ENCODE data around the gene TEC.

TEC gene

GRCh38 chr4:48153791-48154550 lies 115.7 kb downstream of the TEC start:
- DNase-seq = no peak

GRCh38 chr4:48152259-48152658 lies 117.4 kb downstream of the TEC start:
- no peak for DNase-seq

- DNase-seq = no peak
Measured at GRCh38 chr4:48149827-48150370, 119.7 kb downstream of the TEC start.

- no peak for DNase-seq
Measured at GRCh38 chr4:48147621-48148020, 122.0 kb downstream of the TEC start.

GRCh38 chr4:48141048-48141447 lies 128.6 kb downstream of the TEC start:
- peak; percentile 48 for DNase-seq

DNA sequence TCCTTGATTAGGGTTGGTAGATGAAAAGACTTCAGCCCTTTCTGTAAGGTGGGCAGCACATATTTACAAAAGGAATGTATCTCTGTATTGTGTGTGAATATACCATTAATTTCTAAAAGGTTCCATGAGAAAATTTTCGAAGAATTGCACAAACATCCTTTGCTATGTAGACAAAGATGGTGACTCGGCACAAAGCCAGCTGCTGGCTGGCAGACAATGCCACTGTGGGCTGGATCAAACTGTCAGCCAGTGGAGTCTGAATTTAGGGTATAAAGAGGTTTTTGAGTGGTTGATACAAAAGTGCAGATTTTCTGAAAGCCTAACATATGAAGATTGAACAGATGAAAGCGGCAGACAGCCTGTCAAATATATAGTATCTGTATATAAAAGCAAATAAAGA lies 129.9 kb downstream of the TEC start:
- no peak for DNase-seq

GRCh38 chr4:48138936-48139335 lies 130.7 kb downstream of the TEC start:
- DNase-seq = no peak

DNA sequence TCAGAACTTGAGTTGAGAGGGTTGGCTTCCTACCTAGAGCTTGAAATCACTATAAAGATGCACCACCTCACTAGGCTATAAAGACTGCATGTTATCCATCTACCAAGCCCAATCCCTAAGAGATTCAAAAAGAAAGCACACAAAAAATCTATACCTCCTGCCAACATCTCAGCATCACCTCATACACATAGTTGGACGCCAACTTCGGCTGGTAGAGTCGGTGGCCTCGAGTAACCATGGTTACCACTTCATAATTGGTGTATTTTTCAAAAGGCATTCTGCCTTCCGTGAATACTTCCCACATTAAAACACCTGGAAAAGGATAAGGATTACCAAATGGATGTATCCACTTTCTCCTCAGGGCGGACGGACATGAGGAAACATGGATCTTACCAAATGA lies 131.1 kb downstream of the TEC start:
- no peak for DNase-seq

GRCh38 chr4:48137846-48138245 lies 131.8 kb downstream of the TEC start:
- no peak for DNase-seq

DNA sequence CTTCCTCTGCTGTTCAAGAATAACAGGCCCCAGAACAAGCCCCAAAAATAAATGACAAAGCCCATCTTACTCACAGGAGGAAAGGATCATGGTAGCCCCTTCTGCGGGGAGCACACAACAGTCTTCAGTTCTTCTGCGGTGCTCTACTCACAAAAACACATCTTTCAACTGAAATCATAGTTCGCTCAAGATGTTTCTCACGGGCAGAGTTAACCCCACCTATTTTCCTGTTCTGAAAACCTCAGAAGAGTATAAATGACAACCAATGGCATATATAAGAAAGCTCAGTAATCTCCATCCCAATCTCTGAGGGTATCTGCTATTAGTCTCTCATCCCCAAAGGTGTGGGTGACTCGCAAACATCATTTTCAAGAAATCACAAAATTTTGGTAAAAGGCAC lies 135.6 kb downstream of the TEC start, which contains the start of gene TXK:
TSS of gene TXK (minus strand) at position 170 of the 400 bp plus-strand sequence. CDS start at position 90, 80 bp downstream.
- DNase-seq = no peak

- DNase-seq = no peak
Measured at GRCh38 chr4:48133669-48134068, 136.0 kb downstream of the TEC start.

- DNase-seq = no peak
Measured at GRCh38 chr4:48131736-48132135, 137.9 kb downstream of the TEC start.

DNA sequence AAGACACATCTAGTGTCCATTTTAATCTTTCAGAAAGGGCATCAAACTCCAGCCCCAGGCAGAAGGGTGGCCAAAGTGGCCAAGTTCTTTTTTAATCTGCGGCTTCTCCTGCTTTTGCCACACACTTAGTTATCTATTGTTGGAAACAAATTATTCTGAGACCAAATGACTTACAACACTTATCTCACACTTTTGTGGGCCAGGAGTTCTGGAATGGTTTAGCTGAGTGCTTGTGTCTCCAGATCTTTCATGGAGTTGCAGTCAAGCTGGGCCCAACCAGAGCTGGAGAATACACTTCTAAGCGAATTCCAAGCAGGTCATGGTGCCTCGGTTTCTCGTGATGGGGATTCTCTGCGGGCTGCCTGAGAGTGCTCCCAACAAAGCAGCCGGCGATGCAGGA lies 139.5 kb downstream of the TEC start:
- no peak for DNase-seq

DNA sequence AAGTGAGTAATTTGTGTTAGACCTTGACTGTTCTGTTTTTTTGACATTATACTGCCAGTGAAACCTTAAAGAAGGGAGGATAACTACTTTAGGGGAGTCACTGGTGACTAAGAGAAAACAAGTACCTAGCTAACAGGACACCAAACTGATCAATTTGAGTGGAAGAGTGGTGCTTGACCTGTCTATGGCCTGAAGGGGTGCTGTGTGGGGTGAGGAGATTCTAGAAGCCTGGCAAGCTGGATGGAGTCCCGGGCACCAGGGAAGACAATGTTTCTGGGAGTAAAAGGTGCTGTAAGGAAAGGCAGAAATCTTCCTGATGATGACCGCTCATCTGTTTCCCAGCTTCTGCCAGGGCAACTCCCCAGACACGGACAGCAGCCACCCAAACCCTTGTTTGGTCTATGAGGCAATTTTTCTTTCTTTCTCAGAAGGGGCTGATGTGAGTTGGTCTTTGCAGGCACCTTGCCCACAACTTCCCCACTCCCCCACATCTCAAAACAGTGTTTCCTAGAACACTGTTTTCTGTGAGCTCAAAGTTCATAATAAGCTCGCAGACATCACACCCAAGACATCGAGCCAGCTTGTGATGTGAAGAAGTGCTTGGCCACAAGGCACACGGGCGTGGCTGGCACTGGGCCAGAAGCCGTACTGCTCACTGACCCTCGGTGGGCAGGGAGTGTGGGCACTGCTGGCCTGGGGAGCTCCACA lies 140.2 kb downstream of the TEC start:
- DNase-seq = no peak

- peak; percentile 19 for DNase-seq
Measured at GRCh38 chr4:48127682-48128404, 141.8 kb downstream of the TEC start.

- DNase-seq = no peak
Measured at GRCh38 chr4:48127231-48127630, 142.4 kb downstream of the TEC start.

GRCh38 chr4:48126621-48127020 lies 143.0 kb downstream of the TEC start:
- no peak for DNase-seq

GRCh38 chr4:48124870-48125269 lies 144.8 kb downstream of the TEC start:
- DNase-seq = no peak

DNA sequence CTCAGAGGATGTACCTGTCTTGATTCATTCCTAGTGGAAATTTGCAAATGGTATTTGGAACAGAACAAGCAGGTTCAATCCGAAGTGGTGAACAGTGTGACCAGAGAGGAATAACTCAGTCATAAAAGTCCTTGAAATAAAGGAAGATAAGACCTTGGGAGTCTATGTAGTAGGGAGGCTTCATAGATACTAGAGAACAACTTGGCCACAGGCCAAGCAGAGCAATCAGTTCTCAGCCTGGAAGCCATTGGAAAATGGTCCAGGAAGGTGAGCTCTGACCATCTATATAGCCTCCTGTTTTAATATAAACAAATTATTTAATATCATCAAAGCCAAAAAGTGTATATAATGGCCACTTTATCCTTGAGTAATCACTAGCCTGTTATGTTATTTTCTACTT lies 146.9 kb downstream of the TEC start:
- no peak for DNase-seq

DNA sequence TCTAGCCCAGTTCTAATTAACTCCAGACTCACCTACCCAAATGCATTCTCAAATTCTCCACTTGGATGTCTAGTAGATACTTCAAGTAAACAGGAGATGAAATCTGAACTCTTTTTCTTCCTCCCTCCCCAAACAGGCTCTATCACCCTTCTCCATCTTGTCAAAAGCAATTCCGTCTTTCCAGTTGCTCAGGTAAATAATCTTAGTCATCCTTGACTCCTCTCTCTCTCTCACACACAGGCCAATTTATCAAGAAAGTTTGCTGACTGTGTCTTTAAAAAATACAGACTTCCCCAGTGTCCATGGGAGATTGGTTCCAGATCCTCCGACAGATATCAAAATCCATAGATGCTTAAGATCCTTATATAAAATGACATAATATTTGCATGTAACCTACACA lies 148.5 kb downstream of the TEC start:
- no peak for DNase-seq

- no peak for DNase-seq
Measured at GRCh38 chr4:48120132-48120531, 149.5 kb downstream of the TEC start.

- no peak for DNase-seq
Measured at GRCh38 chr4:48119646-48120045, 150.0 kb downstream of the TEC start.

GRCh38 chr4:48118081-48118480 lies 151.6 kb downstream of the TEC start:
- DNase-seq = no peak

- no peak for DNase-seq
Measured at GRCh38 chr4:48116582-48116981, 153.1 kb downstream of the TEC start.
